Prostate gland (tissue), 2 donors: ENCODE measurements around the gene USP47.

Experiments used
- POLR2A ChIP-seq: fragments of 450-650 bp; IDR thresholded peaks from one replicate; pipeline ENCODE4 v1.6.1; 2016; ENCODE audit warnings: antibody characterized with exemption, mild to moderate bottlenecking
- POLR2AphosphoS5 ChIP-seq: sonication (generic); formaldehyde crosslinking; IDR thresholded peaks from one replicate; pipeline ENCODE4 v1.6.1; 2017; ENCODE audit warnings: antibody characterized with exemption
- TF ChIP-seq, protein P1 (sequence below), 4 experiments: fragments of 200-600 bp in 2 of 4; fragments of 450-650 bp in 2 of 4; sonication (generic) in 2 of 4; IDR thresholded peaks; 1 replicate in 3 of 4; 2 replicates in 1 of 4; pipeline ENCODE4 v1.5.1; 2016 to 2019; ENCODE audit warnings: antibody characterized with exemption in 4 of 4, mild to moderate bottlenecking in 2 of 4, moderate library complexity in 2 of 4

DNA sequence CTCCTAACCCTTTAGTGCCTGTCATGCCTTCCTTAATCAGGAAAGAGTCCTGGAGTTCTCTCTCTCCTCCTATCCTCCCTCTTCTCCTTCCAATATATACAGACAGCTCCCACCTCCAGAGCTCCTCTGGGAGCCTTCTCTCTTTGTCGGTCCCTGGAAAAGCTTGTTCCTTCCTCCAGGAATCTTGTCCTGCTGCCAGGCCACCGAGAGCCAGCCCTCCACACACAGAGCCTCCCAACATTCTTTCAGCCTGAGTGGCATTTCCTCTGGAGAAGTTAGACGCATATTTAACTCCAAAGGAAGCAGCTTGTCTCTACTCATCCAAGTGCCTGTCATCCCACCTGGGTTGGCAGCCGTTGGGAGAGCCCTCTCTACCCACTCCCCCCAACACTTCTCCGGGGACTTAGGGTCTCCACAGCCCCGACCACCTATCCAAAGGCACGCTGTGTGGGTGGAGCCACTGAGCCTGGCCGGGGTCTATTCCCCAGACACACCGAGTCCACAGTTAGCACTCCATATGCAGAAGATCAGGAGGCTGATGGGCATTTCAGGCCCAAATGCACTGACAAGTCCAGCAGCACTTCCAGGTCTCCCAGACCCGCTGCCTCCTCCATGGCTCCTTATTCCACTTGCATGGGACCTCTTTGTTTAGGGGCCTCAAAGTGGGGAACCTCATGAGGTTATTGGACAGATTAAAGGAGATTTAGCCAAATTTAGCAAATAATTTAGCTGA is 135.6 kb downstream of the USP47 start:
- TF ChIP-seq POLR2A (no peak), POLR2AphosphoS5 (peak; percentile 44)
- TF ChIP-seq, protein P1, sequence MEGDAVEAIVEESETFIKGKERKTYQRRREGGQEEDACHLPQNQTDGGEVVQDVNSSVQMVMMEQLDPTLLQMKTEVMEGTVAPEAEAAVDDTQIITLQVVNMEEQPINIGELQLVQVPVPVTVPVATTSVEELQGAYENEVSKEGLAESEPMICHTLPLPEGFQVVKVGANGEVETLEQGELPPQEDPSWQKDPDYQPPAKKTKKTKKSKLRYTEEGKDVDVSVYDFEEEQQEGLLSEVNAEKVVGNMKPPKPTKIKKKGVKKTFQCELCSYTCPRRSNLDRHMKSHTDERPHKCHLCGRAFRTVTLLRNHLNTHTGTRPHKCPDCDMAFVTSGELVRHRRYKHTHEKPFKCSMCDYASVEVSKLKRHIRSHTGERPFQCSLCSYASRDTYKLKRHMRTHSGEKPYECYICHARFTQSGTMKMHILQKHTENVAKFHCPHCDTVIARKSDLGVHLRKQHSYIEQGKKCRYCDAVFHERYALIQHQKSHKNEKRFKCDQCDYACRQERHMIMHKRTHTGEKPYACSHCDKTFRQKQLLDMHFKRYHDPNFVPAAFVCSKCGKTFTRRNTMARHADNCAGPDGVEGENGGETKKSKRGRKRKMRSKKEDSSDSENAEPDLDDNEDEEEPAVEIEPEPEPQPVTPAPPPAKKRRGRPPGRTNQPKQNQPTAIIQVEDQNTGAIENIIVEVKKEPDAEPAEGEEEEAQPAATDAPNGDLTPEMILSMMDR (IDR thresholded peaks at IDR 0.05) = no peak
